K562 (cell line): ENCODE data around the gene MAP3K6. TPM values are rescaled to one million over a fixed set of nuclear protein-coding genes. Genes with fewer than 3 reads are reported as not detected.

Experiments
- ATF1 ChIP-seq, 2 experiments: fragments of 450-650 bp in 1 of 2; IDR thresholded peaks; 2 replicates each; pipeline ENCODE4 v1.6.1; 2016; ENCODE audit warnings: missing compliant biosample characterization in 1 of 2, missing genetic modification characterization in 1 of 2
- CBX5 ChIP-seq: IDR thresholded peaks from 2 replicates; pipeline ENCODE4 v1.6.1; 2014; ENCODE audit warnings: low read depth, borderline replicate concordance
- CHAMP1 ChIP-seq: fragments of 450-650 bp; IDR thresholded peaks from 2 replicates; pipeline ENCODE4 v1.6.1; 2016; ENCODE audit warnings: mild to moderate bottlenecking
- EWSR1 ChIP-seq: fragments of 450-650 bp; IDR thresholded peaks from 2 replicates; pipeline ENCODE4 v1.6.1; 2018; ENCODE audit warnings: borderline replicate concordance, mild to moderate bottlenecking, low read depth, moderate library complexity; ENCODE audit not compliant: partially characterized antibody
- HDAC1 ChIP-seq, 2 experiments: fragments of 450-650 bp; IDR thresholded peaks; 2 replicates each; pipeline ENCODE4 v1.6.1; 2016 to 2017; ENCODE audit warnings: inconsistent platforms in 1 of 2, mild to moderate bottlenecking in 1 of 2, moderate library complexity in 1 of 2
- HNRNPK ChIP-seq: fragments of 200-400 bp; formaldehyde crosslinking; IDR thresholded peaks from one replicate; pipeline ENCODE4 v1.6.1; 2018; ENCODE audit warnings: mild to moderate bottlenecking, low read depth, low read length; ENCODE audit not compliant: poor library complexity, severe bottlenecking
- JUND ChIP-seq, 2 experiments: IDR thresholded peaks; 2 replicates in 1 of 2; 3 replicates in 1 of 2; pipeline ENCODE4 v1.6.1; 2011; ENCODE audit warnings: borderline replicate concordance in 2 of 2, low read depth in 2 of 2, low read length in 2 of 2, improper control_type of control experiment in 1 of 2, missing biosample characterization in 1 of 2, missing genetic modification characterization in 1 of 2, missing genetic modification reagents in 1 of 2
- PATZ1 ChIP-seq: fragments of 250-450 bp; sonication (Bioruptor Pico); IDR thresholded peaks from 2 replicates; pipeline ENCODE4 v1.5.0; 2020; ENCODE audit warnings: mild to moderate bottlenecking, borderline replicate concordance
- POLR2B ChIP-seq: fragments of 450-650 bp; IDR thresholded peaks from 2 replicates; pipeline ENCODE4 v1.6.1; 2018; ENCODE audit warnings: low read depth; ENCODE audit not compliant: partially characterized antibody
- ZKSCAN1 ChIP-seq: fragments of 150-350 bp; IDR thresholded peaks from 2 replicates; pipeline ENCODE4 v1.6.1; 2016; ENCODE audit warnings: low read depth, low read length
- polyA plus RNA-seq, 8 experiments: library from polyadenylated mRNA; depleted of rRNA in 4 of 8; stranded (reverse) in 5 of 8; unstranded in 3 of 8; fragments of >200 nt; fragmentation: Nextera tagmentation in 2 of 8; fragmentation: Illumina TruSeq in 1 of 8; extraction: Ambion mirVana in 2 of 8; extraction: Trizol in 1 of 8; gene quantifications; 2 replicates each; pipeline versions ENCODE4 v1.2.1 to v1.2.3, GENCODE V29; 2011 to 2014; ENCODE audit warnings: inconsistent platforms in 1 of 8, missing spikeins in 1 of 8
- total RNA-seq, 7 experiments: library from RNA; depleted of rRNA in 6 of 7; stranded (reverse); fragments of >200 nt in 6 of 7; fragmentation: Illumina TruSeq in 2 of 7; extraction: Trizol in 2 of 7; gene quantifications; 2 replicates each; pipeline versions ENCODE4 v1.2.1 to v1.2.3, GENCODE V29; 2011 to 2021; ENCODE audit warnings: low replicate concordance in 1 of 7

The MAP3K6 gene
- total and polyA plus RNA-seq, 9 of the 15 experiments (the other 6 are each of a cell fraction or from before 2014, with no cell fraction given): 0.99 to 21.9 (median 7.0) TPM

GRCh38 chr1:27391511-27392095 lies 24.8 kb upstream of the MAP3K6 start (continued):
- TF ChIP-seq EWSR1 (no peak), ZKSCAN1 (no peak), HNRNPK (no peak), ATF1 (CRISPR knock-in tag; IDR thresholded peaks at IDR 0.05) (no peak), ATF1 (tag; IDR thresholded peaks at IDR 0.05) (peak; percentile 47), CHAMP1 (no peak), PATZ1 (no peak), CBX5 (no peak), HDAC1 (IDR thresholded peaks at IDR 0.05) (no peak), JUND (IDR thresholded peaks at IDR 0.05; ENCODE audit: borderline replicate concordance, low read depth, low read length) (peak; percentile 88), JUND (tag; IDR thresholded peaks at IDR 0.05; ENCODE audit: borderline replicate concordance, low read depth, low read length) (peak; percentile 72), POLR2B (no peak)
